HG02642 (cell line): ENCODE results near the gene THAP4.
"Not testable (repeated sequence)": the region's sequence is repeated elsewhere in the genome, so short reads cannot be mapped to it uniquely, and the experiment has no call there.

ENCODE experiments used
- ATAC-seq: cut with Tn5 transposase; IDR thresholded peaks from one replicate; pipeline ENCODE4 v1.9.1; 2021; ENCODE audit warnings: mild to moderate bottlenecking; ENCODE audit not compliant: unreplicated experiment, poor library complexity

Gene THAP4

GRCh38 chr2:241590496-241591455, 46.2 kb downstream of the THAP4 start:
- ATAC-seq = not testable (repeated sequence)

- not testable (repeated sequence) for ATAC-seq
These were observed 47.1 kb downstream of the THAP4 start for GRCh38 chr2:241589863-241590262.

- ATAC-seq = no peak
These were observed 50.2 kb downstream of the THAP4 start for GRCh38 chr2:241586564-241587264.

- no peak for ATAC-seq
These were observed 52.5 kb downstream of the THAP4 start for GRCh38 chr2:241584436-241584835.

GRCh38 chr2:241582806-241583205, 54.2 kb downstream of the THAP4 start:
- no peak for ATAC-seq

GRCh38 chr2:241582328-241582727, 54.6 kb downstream of the THAP4 start:
- ATAC-seq = no peak

GRCh38 chr2:241579281-241579680, 57.7 kb downstream of the THAP4 start:
- ATAC-seq = no peak

- ATAC-seq = no peak
These were observed 59.4 kb downstream of the THAP4 start for GRCh38 chr2:241577413-241578122.

- no peak for ATAC-seq
These were observed 60.7 kb downstream of the THAP4 start for GRCh38 chr2:241576293-241576654.

GRCh38 chr2:241575624-241576292, 61.2 kb downstream of the THAP4 start:
- no peak for ATAC-seq

GRCh38 chr2:241574911-241575623, 61.9 kb downstream of the THAP4 start:
- no peak for ATAC-seq

- no peak for ATAC-seq
These were observed 63.2 kb downstream of the THAP4 start for GRCh38 chr2:241573741-241574140.

- not testable (repeated sequence) for ATAC-seq
These were observed 63.9 kb downstream of the THAP4 start for GRCh38 chr2:241572915-241573651.

- ATAC-seq = no peak
These were observed 64.9 kb downstream of the THAP4 start for GRCh38 chr2:241571821-241572620.

GRCh38 chr2:241570961-241571581, 65.9 kb downstream of the THAP4 start:
- no peak for ATAC-seq

- no peak for ATAC-seq
These were observed 67.1 kb downstream of the THAP4 start for GRCh38 chr2:241569831-241570281.

GRCh38 chr2:241568726-241569125, 68.2 kb downstream of the THAP4 start:
- ATAC-seq = no peak

GRCh38 chr2:241567776-241568175, 69.2 kb downstream of the THAP4 start:
- no peak for ATAC-seq
